K562 (cell line): ENCODE data around the gene CLTB. TPM values are rescaled to one million over a fixed set of nuclear protein-coding genes. Genes with fewer than 3 reads are reported as not detected.

Experiments
- CBFA2T3 ChIP-seq: fragments of 450-650 bp; IDR thresholded peaks from 2 replicates; pipeline ENCODE4 v1.6.1; 2017
- ETS2 ChIP-seq: IDR thresholded peaks from 2 replicates; pipeline ENCODE4 v1.6.1; 2016; ENCODE audit warnings: borderline replicate concordance, missing genetic modification characterization, mild to moderate bottlenecking, moderate library complexity, missing compliant biosample characterization; ENCODE audit not compliant: poor library complexity, severe bottlenecking
- GTF2A2 ChIP-seq: IDR thresholded peaks from 2 replicates; pipeline ENCODE4 v1.6.1; 2016; ENCODE audit warnings: mild to moderate bottlenecking, missing genetic modification characterization, missing compliant biosample characterization
- HLTF ChIP-seq: fragments of 450-650 bp; IDR thresholded peaks from 2 replicates; pipeline ENCODE4 v1.6.1; 2016
- HMG20A ChIP-seq: fragments of 450-650 bp; formaldehyde crosslinking; conservative IDR thresholded peaks from 2 replicates; pipeline ENCODE4 v1.4.0; 2020; ENCODE audit warnings: mild to moderate bottlenecking, mixed read lengths
- KAT8 ChIP-seq: fragments of 450-650 bp; IDR thresholded peaks from 2 replicates; pipeline ENCODE4 v1.6.1; 2016; ENCODE audit warnings: low read depth, mild to moderate bottlenecking
- MEF2D ChIP-seq: conservative IDR thresholded peaks from 2 replicates; pipeline ENCODE4 v1.6.1; 2016; ENCODE audit warnings: low read depth, missing genetic modification characterization, missing compliant biosample characterization
- NR2C1 ChIP-seq, 2 experiments: fragments of 450-650 bp; IDR thresholded peaks; 2 replicates each; pipeline ENCODE4 v1.6.1; 2017; ENCODE audit warnings: mild to moderate bottlenecking in 2 of 2, antibody characterized with exemption in 1 of 2, inconsistent platforms in 1 of 2, missing compliant biosample characterization in 1 of 2, missing genetic modification characterization in 1 of 2
- PYGO2 ChIP-seq: fragments of 450-650 bp; IDR thresholded peaks from 2 replicates; pipeline ENCODE4 v1.6.1; 2016; ENCODE audit warnings: mild to moderate bottlenecking, missing genetic modification characterization, moderate library complexity, missing compliant biosample characterization
- SMAD4 ChIP-seq: fragments of 250-450 bp; sonication (Bioruptor Pico); conservative IDR thresholded peaks from 2 replicates; pipeline ENCODE4 v1.8.0; 2021; ENCODE audit warnings: inconsistent platforms, mild to moderate bottlenecking, moderate library complexity
- TSHZ1 ChIP-seq: fragments of 250-450 bp; sonication (Bioruptor Pico); IDR thresholded peaks from 2 replicates; pipeline ENCODE4 v1.4.0; 2020; ENCODE audit warnings: mild to moderate bottlenecking, moderate library complexity
- ZFX ChIP-seq: sonication (generic); formaldehyde crosslinking; IDR thresholded peaks from 2 replicates; pipeline ENCODE4 v1.8.0; 2022; ENCODE audit warnings: mild to moderate bottlenecking, missing genetic modification reagents, moderate library complexity
- ZNF175 ChIP-seq: fragments of 200-800 bp; sonication (Bioruptor generic); IDR thresholded peaks from 2 replicates; pipeline ENCODE4 v1.6.1; 2016; ENCODE audit warnings: low read depth, mild to moderate bottlenecking, missing genetic modification characterization, missing compliant biosample characterization
- ZSCAN29 ChIP-seq: fragments of 450-650 bp; IDR thresholded peaks from 2 replicates; pipeline ENCODE4 v1.6.1; 2017
- polyA plus RNA-seq, 8 experiments: library from polyadenylated mRNA; depleted of rRNA in 4 of 8; stranded (reverse) in 5 of 8; unstranded in 3 of 8; fragments of >200 nt; fragmentation: Nextera tagmentation in 2 of 8; fragmentation: Illumina TruSeq in 1 of 8; extraction: Ambion mirVana in 2 of 8; extraction: Trizol in 1 of 8; gene quantifications; 2 replicates each; pipeline versions ENCODE4 v1.2.1 to v1.2.3, GENCODE V29; 2011 to 2014; ENCODE audit warnings: inconsistent platforms in 1 of 8, missing spikeins in 1 of 8
- total RNA-seq, 7 experiments: library from RNA; depleted of rRNA in 6 of 7; stranded (reverse); fragments of >200 nt in 6 of 7; fragmentation: Illumina TruSeq in 2 of 7; extraction: Trizol in 2 of 7; gene quantifications; 2 replicates each; pipeline versions ENCODE4 v1.2.1 to v1.2.3, GENCODE V29; 2011 to 2021; ENCODE audit warnings: low replicate concordance in 1 of 7
- TF ChIP-seq, protein P1 (sequence below): fragments of 450-650 bp; IDR thresholded peaks from 2 replicates; pipeline ENCODE4 v1.6.1; 2014; ENCODE audit warnings: low read depth, mild to moderate bottlenecking, moderate library complexity, borderline replicate concordance
- TF ChIP-seq, protein P2 (sequence below): fragments of 250-450 bp; sonication (Bioruptor Pico); IDR thresholded peaks from 2 replicates; pipeline ENCODE4 v1.4.0; 2020; ENCODE audit warnings: mild to moderate bottlenecking, moderate library complexity, borderline replicate concordance
- TF ChIP-seq, protein P3 (sequence below): fragments of 250-450 bp; sonication (Bioruptor Pico); IDR thresholded peaks from 2 replicates; pipeline ENCODE4 v1.8.0; 2021; ENCODE audit warnings: moderate library complexity, mild to moderate bottlenecking, inconsistent platforms

CLTB gene
- total and polyA plus RNA-seq, 9 of the 15 experiments (the other 6 are each of a cell fraction or from before 2014, with no cell fraction given), result 1.8 to 117 (median 39.0) TPM

DNA sequence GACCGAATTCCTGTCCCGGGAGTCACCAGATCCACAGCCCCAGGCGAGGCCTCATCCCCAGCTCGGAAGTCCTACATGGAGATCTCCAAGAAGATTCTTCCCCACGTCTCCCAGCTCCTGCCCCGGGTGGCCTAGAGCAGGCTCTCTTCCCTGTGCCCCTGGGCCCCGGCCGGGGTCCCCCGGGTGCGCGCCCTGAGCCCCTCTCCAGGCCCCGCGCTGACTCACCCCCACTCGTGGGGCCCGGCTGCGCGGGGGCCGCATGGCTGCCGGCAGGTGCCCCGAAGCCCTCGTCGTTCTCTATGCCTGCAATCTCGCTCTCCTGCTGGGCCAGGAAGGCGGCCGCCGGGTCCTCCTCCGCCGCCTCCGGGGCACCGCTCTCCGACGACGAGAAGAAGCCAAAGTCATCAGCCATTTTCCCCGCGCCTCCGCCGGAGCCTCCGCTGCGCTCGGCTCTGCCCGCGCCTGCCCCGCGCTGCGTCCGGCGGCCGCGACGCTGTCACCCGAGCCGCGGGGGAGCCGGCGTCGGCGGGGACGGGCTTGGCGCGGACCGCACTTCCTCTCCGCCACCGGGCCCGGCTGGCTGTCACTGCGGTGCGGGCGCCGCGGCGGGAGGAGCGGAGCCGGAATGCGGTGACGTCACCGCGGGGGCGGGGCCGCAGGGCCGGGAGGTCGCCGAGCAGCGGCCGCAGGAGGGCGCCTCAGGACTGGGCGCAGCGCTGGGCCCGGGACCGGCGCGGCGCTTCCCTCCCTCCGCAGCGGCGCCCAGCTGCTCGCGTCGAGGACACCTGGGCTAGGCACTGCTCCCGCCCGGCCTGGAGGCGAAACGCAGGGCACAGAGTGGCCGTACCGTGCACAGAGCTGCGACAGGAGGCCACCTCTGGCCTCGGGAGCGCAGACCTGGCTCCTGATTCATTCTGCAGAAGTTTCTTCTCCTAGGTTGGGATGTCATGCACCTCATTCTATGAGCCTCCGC lies at the start of gene CLTB (continued):
- TF ChIP-seq MEF2D (tag) (no peak), ZNF175 (CRISPR knock-in tag) (0 out of 2 replicates have a peak, but pooled peaks have one; percentile 37), HLTF (no peak), SMAD4 (CRISPR knock-in tag) (peak; percentile 94), ZSCAN29 (peak; percentile 34; the same call in 1 of the 2 replicates), ETS2 (tag) (no peak), TSHZ1 (CRISPR knock-in tag) (no peak), PYGO2 (tag) (no peak), ZFX (CRISPR knock-in tag) (peak; percentile 56), CBFA2T3 (peak; percentile 19; the same call in 1 of the 2 replicates), KAT8 (no peak), GTF2A2 (tag) (no peak), NR2C1 (IDR thresholded peaks at IDR 0.05) (no peak), NR2C1 (tag; IDR thresholded peaks at IDR 0.05) (no peak), HMG20A (no peak)
- TF ChIP-seq, protein P1, sequence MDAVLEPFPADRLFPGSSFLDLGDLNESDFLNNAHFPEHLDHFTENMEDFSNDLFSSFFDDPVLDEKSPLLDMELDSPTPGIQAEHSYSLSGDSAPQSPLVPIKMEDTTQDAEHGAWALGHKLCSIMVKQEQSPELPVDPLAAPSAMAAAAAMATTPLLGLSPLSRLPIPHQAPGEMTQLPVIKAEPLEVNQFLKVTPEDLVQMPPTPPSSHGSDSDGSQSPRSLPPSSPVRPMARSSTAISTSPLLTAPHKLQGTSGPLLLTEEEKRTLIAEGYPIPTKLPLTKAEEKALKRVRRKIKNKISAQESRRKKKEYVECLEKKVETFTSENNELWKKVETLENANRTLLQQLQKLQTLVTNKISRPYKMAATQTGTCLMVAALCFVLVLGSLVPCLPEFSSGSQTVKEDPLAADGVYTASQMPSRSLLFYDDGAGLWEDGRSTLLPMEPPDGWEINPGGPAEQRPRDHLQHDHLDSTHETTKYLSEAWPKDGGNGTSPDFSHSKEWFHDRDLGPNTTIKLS, result peak; percentile 66
- TF ChIP-seq, protein P2, sequence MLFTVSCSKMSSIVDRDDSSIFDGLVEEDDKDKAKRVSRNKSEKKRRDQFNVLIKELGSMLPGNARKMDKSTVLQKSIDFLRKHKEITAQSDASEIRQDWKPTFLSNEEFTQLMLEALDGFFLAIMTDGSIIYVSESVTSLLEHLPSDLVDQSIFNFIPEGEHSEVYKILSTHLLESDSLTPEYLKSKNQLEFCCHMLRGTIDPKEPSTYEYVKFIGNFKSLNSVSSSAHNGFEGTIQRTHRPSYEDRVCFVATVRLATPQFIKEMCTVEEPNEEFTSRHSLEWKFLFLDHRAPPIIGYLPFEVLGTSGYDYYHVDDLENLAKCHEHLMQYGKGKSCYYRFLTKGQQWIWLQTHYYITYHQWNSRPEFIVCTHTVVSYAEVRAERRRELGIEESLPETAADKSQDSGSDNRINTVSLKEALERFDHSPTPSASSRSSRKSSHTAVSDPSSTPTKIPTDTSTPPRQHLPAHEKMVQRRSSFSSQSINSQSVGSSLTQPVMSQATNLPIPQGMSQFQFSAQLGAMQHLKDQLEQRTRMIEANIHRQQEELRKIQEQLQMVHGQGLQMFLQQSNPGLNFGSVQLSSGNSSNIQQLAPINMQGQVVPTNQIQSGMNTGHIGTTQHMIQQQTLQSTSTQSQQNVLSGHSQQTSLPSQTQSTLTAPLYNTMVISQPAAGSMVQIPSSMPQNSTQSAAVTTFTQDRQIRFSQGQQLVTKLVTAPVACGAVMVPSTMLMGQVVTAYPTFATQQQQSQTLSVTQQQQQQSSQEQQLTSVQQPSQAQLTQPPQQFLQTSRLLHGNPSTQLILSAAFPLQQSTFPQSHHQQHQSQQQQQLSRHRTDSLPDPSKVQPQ (CRISPR knock-in tag), result no peak
- TF ChIP-seq, protein P3, sequence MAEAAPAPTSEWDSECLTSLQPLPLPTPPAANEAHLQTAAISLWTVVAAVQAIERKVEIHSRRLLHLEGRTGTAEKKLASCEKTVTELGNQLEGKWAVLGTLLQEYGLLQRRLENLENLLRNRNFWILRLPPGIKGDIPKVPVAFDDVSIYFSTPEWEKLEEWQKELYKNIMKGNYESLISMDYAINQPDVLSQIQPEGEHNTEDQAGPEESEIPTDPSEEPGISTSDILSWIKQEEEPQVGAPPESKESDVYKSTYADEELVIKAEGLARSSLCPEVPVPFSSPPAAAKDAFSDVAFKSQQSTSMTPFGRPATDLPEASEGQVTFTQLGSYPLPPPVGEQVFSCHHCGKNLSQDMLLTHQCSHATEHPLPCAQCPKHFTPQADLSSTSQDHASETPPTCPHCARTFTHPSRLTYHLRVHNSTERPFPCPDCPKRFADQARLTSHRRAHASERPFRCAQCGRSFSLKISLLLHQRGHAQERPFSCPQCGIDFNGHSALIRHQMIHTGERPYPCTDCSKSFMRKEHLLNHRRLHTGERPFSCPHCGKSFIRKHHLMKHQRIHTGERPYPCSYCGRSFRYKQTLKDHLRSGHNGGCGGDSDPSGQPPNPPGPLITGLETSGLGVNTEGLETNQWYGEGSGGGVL (CRISPR knock-in tag), result no peak
